ENCODE data around the gene ASTN1. TPM values are rescaled to one million over a fixed set of nuclear protein-coding genes. Genes with fewer than 3 reads are reported as not detected.
A peak's percentile ranks its signal among the peaks of the same experiment; 100 is the strongest.

Gene ASTN1
- total and polyA plus RNA-seq, 12 donors, result 0.14 to 0.88 (median 0.34) TPM

GRCh38 chr1:177032434-177032833 is 132.1 kb downstream of the ASTN1 start:
- 88 to 91% methylated on average over 22 of the region's 22 CpGs for WGBS, 2 donors
- DNase-seq (no peak), ATAC-seq (no peak)
- no peaks in the 10 kb centered on the region for H3K36me3 ChIP-seq
- H3K4me3 ChIP-seq, result no peak overlapping the region
- H3K4me1 ChIP-seq, result peaks cover 0 to 4% (median 0%) of the 10 kb centered on the region in 9 donors
- TF ChIP-seq CTCF (IDR thresholded peaks at IDR 0.05), result no peak
- intact Hi-C loops (cut with DNase I), result no loop called here
- H3K27ac ChIP-seq, result no peak overlapping the region
- H3K9me3 ChIP-seq, result no peaks in the 10 kb centered on the region
- no peaks in the 10 kb centered on the region for H3K27me3 ChIP-seq

- DNase-seq (no peak), ATAC-seq (no peak)
- no peak overlapping the region for H3K4me3 ChIP-seq
- TF ChIP-seq CTCF (IDR thresholded peaks at IDR 0.05), result no peak
- H3K27me3 ChIP-seq, result no peaks in the 10 kb centered on the region
- H3K4me1 ChIP-seq, result peaks cover 0 to 9% (median 0%) of the 10 kb centered on the region in 9 donors
- H3K36me3 ChIP-seq, result no peaks in the 10 kb centered on the region
- intact Hi-C loops (cut with DNase I), result no loop called here
- H3K9me3 ChIP-seq, result no peaks in the 10 kb centered on the region
- WGBS, 2 donors, result 84 to 88% methylated on average over 4 of the region's 4 CpGs
- H3K27ac ChIP-seq, result no peak overlapping the region
Measured at GRCh38 chr1:177024623-177025022, 139.9 kb downstream of the ASTN1 start.

GRCh38 chr1:177023726-177024125 is 140.8 kb downstream of the ASTN1 start:
- no peaks in the 10 kb centered on the region for H3K36me3 ChIP-seq
- DNase-seq (no peak), ATAC-seq (peak in 1 of 8 donors; percentile 12)
- intact Hi-C loops (cut with DNase I), result no loop called here
- no peak overlapping the region for H3K4me3 ChIP-seq
- no peaks in the 10 kb centered on the region for H3K27me3 ChIP-seq
- TF ChIP-seq CTCF (IDR thresholded peaks at IDR 0.05), result no peak
- H3K4me1 ChIP-seq, result peaks cover 0 to 9% (median 0%) of the 10 kb centered on the region in 9 donors
- 47 to 58% methylated on average over 3 of the region's 3 CpGs for WGBS, 2 donors
- no peak overlapping the region for H3K27ac ChIP-seq
- no peaks in the 10 kb centered on the region for H3K9me3 ChIP-seq

GRCh38 chr1:177023249-177023648 is 141.3 kb downstream of the ASTN1 start:
- ATAC-seq, result no peak

More at GRCh38 chr1:177023249-177023648, 141.3 kb downstream of the ASTN1 start:
- intact Hi-C loops (cut with DNase I), result no loop called here
- H3K36me3 ChIP-seq, result no peaks in the 10 kb centered on the region
- TF ChIP-seq CTCF (IDR thresholded peaks at IDR 0.05), result no peak
- H3K4me3 ChIP-seq, result no peak overlapping the region
- H3K27me3 ChIP-seq, result no peaks in the 10 kb centered on the region
- 86 to 88% methylated on average over 14 of the region's 14 CpGs for WGBS, 2 donors
- H3K4me1 ChIP-seq, result peaks cover 0 to 9% (median 0%) of the 10 kb centered on the region in 9 donors
- no peak for DNase-seq
- no peak overlapping the region for H3K27ac ChIP-seq
- H3K9me3 ChIP-seq, result no peaks in the 10 kb centered on the region
